BJ (cell line): ENCODE data around the gene SNCB. TPM values are rescaled to one million over a fixed set of nuclear protein-coding genes. Genes with fewer than 3 reads are reported as not detected.

Experiments
- CTCF ChIA-PET: fragments of 350-600 bp; formaldehyde crosslinking; extraction: SDS; loops from one replicate; lab custom pipeline; 2021; ENCODE audit warnings: antibody characterized with exemption, inconsistent platforms; lab: Yijun Ruan, JAX
- POLR2A ChIA-PET: fragments of 300-600 bp; sonication (Branson Sonifier 250); formaldehyde crosslinking; extraction: SDS; loops from one replicate; lab custom pipeline; 2021; ENCODE audit warnings: antibody characterized with exemption; lab: Charles Lee
- DNase-seq: peaks from one replicate; pipeline ENCODE4 v3.0.0-alpha.2; 2011; ENCODE audit warnings: low read depth
- H3K27me3 ChIP-seq: 2 replicates; pipeline ENCODE4 v1.6.0; 2011; ENCODE audit warnings: low read length; ENCODE audit not compliant: control insufficient read depth, insufficient read depth
- H3K36me3 ChIP-seq: 2 replicates; pipeline ENCODE4 v1.5.1; 2011; ENCODE audit warnings: low read length; ENCODE audit not compliant: control insufficient read depth, insufficient read depth
- H3K4me3 ChIP-seq: 2 replicates; pipeline ENCODE4 v1.5.1; 2011; ENCODE audit warnings: low read depth, mild to moderate bottlenecking, control low read depth, low read length
- CTCF ChIP-seq: IDR thresholded peaks from 2 replicates; pipeline ENCODE4 v1.5.1; 2011; ENCODE audit warnings: low read depth, mild to moderate bottlenecking, control low read depth, inconsistent platforms, low read length, moderate library complexity; ENCODE audit not compliant: insufficient read depth
- polyA plus RNA-seq: library from polyadenylated mRNA; depleted of rRNA; stranded (reverse); fragments of >200 nt; gene quantifications from 2 replicates; pipeline ENCODE4 v1.2.3, GENCODE V29; 2011; rRNA removed
- small RNA-seq: library from RNA; depleted of rRNA; stranded (forward); fragments of <200 nt; gene quantifications from one replicate; pipeline ENCODE3, GENCODE V24; 2012; ENCODE audit warnings: low replicate concordance, low read depth; ENCODE audit not compliant: insufficient read length

The SNCB gene
- polyA plus RNA-seq, 1 experiment, result not detected

GRCh38 chr5:176574297-176574591, 56.1 kb downstream of the SNCB start:
- ChIA-PET CTCF (interaction anchor here (0.8 to 3.3 kb wide), 11 partner anchors 9 to 845 kb away, joined by 3 to 18 read pairs (median 7); partner anchors contain the start of genes CDHR2 and CLTB), POLR2A (no interaction called here)
- Histone ChIP-seq H3K36me3 (no peaks in the 10 kb centered on the region), H3K4me3 (no peak overlapping the region), H3K27me3 (no peaks in the 10 kb centered on the region)
- no peak for DNase-seq
- no peak for TF ChIP-seq CTCF

GRCh38 chr5:176573564-176574296, 56.6 kb downstream of the SNCB start:
- POLR2A ChIA-PET, result no interaction called here
- no peak for DNase-seq

More at GRCh38 chr5:176573564-176574296, 56.6 kb downstream of the SNCB start:
- H3K36me3 ChIP-seq, result no peaks in the 10 kb centered on the region
- CTCF ChIA-PET, result interaction anchor here (0.6 to 3.6 kb wide), 34 partner anchors 8 to 851 kb away, joined by 3 to 18 read pairs (median 3); partner anchors contain the start of genes CDHR2, CLTB and TSPAN17
- no peaks in the 10 kb centered on the region for H3K27me3 ChIP-seq
- H3K4me3 ChIP-seq, result no peak overlapping the region
- TF ChIP-seq CTCF, result peak; percentile 86

Small RNA genes within 50 kb of the gene (small RNA-seq; reads per million reads assigned to genes)
- not detected for gene MIR4281

Other genes starting within 250 kb of the SNCB start
- gene NOP16, start 241.9 kb downstream of the SNCB start, polyA plus RNA-seq, result 35.9 and 36.8 TPM in 2 replicates
- 104 and 118 TPM in 2 replicates for gene HIGD2A, start 241.8 kb downstream of the SNCB start, polyA plus RNA-seq
- gene CLTB, start 214.0 kb downstream of the SNCB start, polyA plus RNA-seq, result 122 and 141 TPM in 2 replicates
- 36.9 and 52.2 TPM in 2 replicates for gene FAF2, start 182.1 kb downstream of the SNCB start, polyA plus RNA-seq
- 3.1 and 6.0 TPM in 2 replicates for gene RNF44, start 93.1 kb downstream of the SNCB start, polyA plus RNA-seq
- not detected in 2 replicates for gene CDHR2, start 81.2 kb downstream of the SNCB start, polyA plus RNA-seq
- gene GPRIN1, start 20.4 kb downstream of the SNCB start, polyA plus RNA-seq, result 1.9 and 2.4 TPM in 2 replicates
- gene EIF4E1B, start 141 bp upstream of the SNCB start, polyA plus RNA-seq, result not detected in 2 replicates
- 50.4 and 65.8 TPM in 2 replicates for gene TSPAN17, start 16.9 kb upstream of the SNCB start, polyA plus RNA-seq
- gene UNC5A, start 180.0 kb upstream of the SNCB start, polyA plus RNA-seq, result not detected in 2 replicates